Measurements from ENCODE around the gene NME8.
A peak's percentile ranks its signal among the peaks of the same experiment; 100 is the strongest.

NME8 gene

GRCh38 chr7:37901236-37901827 is 52.9 kb downstream of the NME8 start:
- peak; percentile 55 for DNase-seq (ENCODE audit: low read depth)
- TF ChIP-seq CTCF (conservative IDR thresholded peaks at IDR 0.05; ENCODE audit: low read length), result peak; percentile 68
- H3K4me3 ChIP-seq (ENCODE audit: low read length), result no peak overlapping the region

GRCh38 chr7:37901890-37902524 is 53.6 kb downstream of the NME8 start:
- DNase-seq (ENCODE audit: low read depth), result peak; percentile 77

GRCh38 chr7:37908221-37908788 is 59.9 kb downstream of the NME8 start:
- TF ChIP-seq CTCF (conservative IDR thresholded peaks at IDR 0.05; ENCODE audit: low read length), result no peak
- DNase-seq (ENCODE audit: low read depth), result peak; percentile 89
- no peak overlapping the region for H3K4me3 ChIP-seq (ENCODE audit: low read length)

More at GRCh38 chr7:37901890-37902524, 53.6 kb downstream of the NME8 start:
- peak; percentile 22 for TF ChIP-seq CTCF (conservative IDR thresholded peaks at IDR 0.05; ENCODE audit: low read length)
- H3K4me3 ChIP-seq (ENCODE audit: low read length), result no peak overlapping the region

- no peak overlapping the region for H3K4me3 ChIP-seq (ENCODE audit: low read length)
Observed at GRCh38 chr7:37912756-37913155, 64.4 kb downstream of the NME8 start.

GRCh38 chr7:37915438-37915837 is 67.0 kb downstream of the NME8 start:
- no peak overlapping the region for H3K4me3 ChIP-seq (ENCODE audit: low read length)

More at GRCh38 chr7:37912756-37913155, 64.4 kb downstream of the NME8 start:
- no peak for TF ChIP-seq CTCF (conservative IDR thresholded peaks at IDR 0.05; ENCODE audit: low read length)
- DNase-seq (ENCODE audit: low read depth), result no peak

GRCh38 chr7:37916017-37916672 is 67.7 kb downstream of the NME8 start:
- DNase-seq (ENCODE audit: low read depth), result no peak
- peak overlapping the region; percentile 45 for H3K4me3 ChIP-seq (ENCODE audit: low read length)
- TF ChIP-seq CTCF (conservative IDR thresholded peaks at IDR 0.05; ENCODE audit: low read length), result no peak

More at GRCh38 chr7:37915438-37915837, 67.0 kb downstream of the NME8 start:
- no peak for TF ChIP-seq CTCF (conservative IDR thresholded peaks at IDR 0.05; ENCODE audit: low read length)
- DNase-seq (ENCODE audit: low read depth), result no peak
